Aorta (tissue), 5 donors: ENCODE measurements around the gene KIF13A. TPM values are rescaled to one million over a fixed set of nuclear protein-coding genes. Genes with fewer than 3 reads are reported as not detected.
"Not testable (repeated sequence)": the region's sequence is repeated elsewhere in the genome, so short reads cannot be mapped to it uniquely, and the experiment has no call there.

Source experiments
- ATAC-seq: fragments of 200-7000 bp; cut with Tn5 transposase; one replicate; pipeline ENCODE4 v1.9.1; 2022; ENCODE audit warnings: moderate library complexity; ENCODE audit not compliant: low FRiP score
- DNase-seq, 2 donors: peaks; one replicate each; pipeline ENCODE4 v3.0.0-alpha.2; 2020
- H3K27ac ChIP-seq, 2 donors: one replicate each; pipeline ENCODE4 v1.5.1; 2013; ENCODE audit warnings: low read length in 2 of 2, mild to moderate bottlenecking in 2 of 2, moderate library complexity in 2 of 2, control low read depth in 1 of 2, inconsistent platforms in 1 of 2, low read depth in 1 of 2
- H3K27me3 ChIP-seq, 2 donors: one replicate each; pipeline ENCODE4 v1.6.1; 2013; ENCODE audit warnings: control low read depth in 1 of 2, low read length in 1 of 2, mild to moderate bottlenecking in 1 of 2, moderate library complexity in 1 of 2; ENCODE audit not compliant: insufficient read depth in 2 of 2, control insufficient read depth in 1 of 2
- H3K36me3 ChIP-seq, 2 donors: one replicate each; pipeline ENCODE4 v1.6.1; 2013; ENCODE audit warnings: control low read depth in 1 of 2, low read length in 1 of 2, mild to moderate bottlenecking in 1 of 2; ENCODE audit not compliant: insufficient read depth in 2 of 2, control insufficient read depth in 1 of 2
- H3K4me1 ChIP-seq, 2 donors: one replicate each; pipeline ENCODE4 v1.6.1; 2013; ENCODE audit warnings: low read length in 2 of 2, control low read depth in 1 of 2, mild to moderate bottlenecking in 1 of 2, moderate library complexity in 1 of 2; ENCODE audit not compliant: insufficient read depth in 2 of 2, control insufficient read depth in 1 of 2
- H3K4me3 ChIP-seq, 2 donors: one replicate each; pipeline ENCODE4 v1.5.1; 2013; ENCODE audit warnings: low read length in 2 of 2, control low read depth in 1 of 2, mild to moderate bottlenecking in 1 of 2
- H3K9me3 ChIP-seq: one replicate; pipeline ENCODE4 v1.6.1; 2013; ENCODE audit warnings: mild to moderate bottlenecking, low read length; ENCODE audit not compliant: control insufficient read depth
- WGBS, 2 donors: extraction: QIAGEN DNeasy Blood & Tissue Kit; methylation state at CpG; one replicate each; pipeline ENCODE4 v1.1.7; 2013; 5-methylcytosine and 5-hydroxymethylcytosine counted together
- intact Hi-C, 2 donors: fragments of 100-400 bp; cut with DNase I; formaldehyde crosslinking; loops; one replicate each; pipeline versions ENCODE4 v1.14.2 to v1.15.0; 2022
- polyA plus RNA-seq, 2 donors: library from polyadenylated mRNA; stranded (reverse); fragments of 200-250 nt; gene quantifications; one replicate each; pipeline ENCODE4 v1.2.3, GENCODE V29; 2013
- total RNA-seq, 2 donors: library from RNA; stranded (reverse); fragmentation: NEBNext Ultra II Directional; extraction: Animal tissue kit (Norgen Biotek cat#: 25700); gene quantifications; one replicate each; pipeline ENCODE4 v1.2.1, GENCODE V29; 2021
- donor health status: healthy with polysubstance abuse.
- donor health status: Bipolar disorder and iron deficiency.
- donor health status: DM: no; HTN: no; CAD: no.
- donor health status: DM: no; HTN: no; CAD: no.
- donor health status: DM: yes; HTN: yes; CAD: no.

Gene KIF13A
- total and polyA plus RNA-seq, 4 donors: 52.6 to 109 (median 72.6) TPM

DNA sequence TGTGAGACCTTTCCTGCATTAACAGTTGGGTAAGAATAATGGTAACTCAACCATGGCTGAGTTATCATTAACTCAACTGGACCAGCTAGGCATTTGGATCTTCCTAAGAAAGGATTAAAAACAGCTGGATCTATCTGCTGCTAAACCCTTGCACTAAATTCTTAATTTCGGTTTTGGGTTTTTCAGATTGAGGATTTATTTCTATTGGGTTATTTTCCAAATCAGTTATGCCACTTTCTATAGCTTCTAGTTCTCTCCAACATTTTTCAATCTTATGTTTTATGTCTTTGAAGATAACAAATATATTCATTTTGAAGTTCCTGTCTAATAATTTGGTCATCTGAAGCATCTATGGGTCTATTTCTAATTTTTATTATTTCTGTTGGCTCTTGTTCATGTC, 92.5 kb downstream of the KIF13A start:
- H3K36me3 ChIP-seq: peaks cover 3 to 6% of the 10 kb centered on the region in 2 donors

DNA sequence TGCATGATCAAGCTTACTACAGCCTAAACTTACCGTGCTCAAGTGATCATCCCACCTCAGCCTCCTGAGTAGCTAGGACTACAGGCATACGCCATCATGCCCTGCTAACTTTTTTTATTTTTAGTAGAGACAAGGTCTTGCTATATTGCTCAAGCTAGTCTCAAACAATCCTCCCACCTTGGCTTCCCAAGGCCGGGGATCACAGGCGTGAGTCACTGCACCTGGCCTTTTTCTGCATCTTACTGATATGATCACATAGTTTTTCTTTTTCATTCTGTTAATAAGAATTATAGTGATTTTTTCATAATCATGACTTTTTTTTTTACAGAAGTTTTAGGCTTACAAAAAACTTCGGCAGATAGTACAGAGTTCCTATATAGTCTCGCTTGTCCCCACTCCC, 93.2 kb downstream of the KIF13A start:
- ATAC-seq: no peak
- intact Hi-C loops: no loop called here
- Histone ChIP-seq H3K4me1 (no peaks in the 10 kb centered on the region), H3K27me3 (no peaks in the 10 kb centered on the region), H3K4me3 (no peak overlapping the region), H3K9me3 (peaks cover 3% of the 10 kb centered on the region), H3K27ac (no peak overlapping the region), H3K36me3 (peaks cover 3 to 6% of the 10 kb centered on the region in 2 donors)
- no peak for DNase-seq
- WGBS, 2 donors: 96 to 98% methylated on average over 6 of the region's 6 CpGs

More for the DNA sequence above, 92.5 kb downstream of the KIF13A start:
- no peak for ATAC-seq
- DNase-seq: no peak
- Histone ChIP-seq H3K9me3 (peaks cover 3% of the 10 kb centered on the region), H3K27ac (no peak overlapping the region), H3K4me1 (no peaks in the 10 kb centered on the region), H3K27me3 (no peaks in the 10 kb centered on the region), H3K4me3 (no peak overlapping the region)
- 97 to 100% methylated on average over 1 of the region's 1 CpG for WGBS, 2 donors
- intact Hi-C loops: no loop called here

DNA sequence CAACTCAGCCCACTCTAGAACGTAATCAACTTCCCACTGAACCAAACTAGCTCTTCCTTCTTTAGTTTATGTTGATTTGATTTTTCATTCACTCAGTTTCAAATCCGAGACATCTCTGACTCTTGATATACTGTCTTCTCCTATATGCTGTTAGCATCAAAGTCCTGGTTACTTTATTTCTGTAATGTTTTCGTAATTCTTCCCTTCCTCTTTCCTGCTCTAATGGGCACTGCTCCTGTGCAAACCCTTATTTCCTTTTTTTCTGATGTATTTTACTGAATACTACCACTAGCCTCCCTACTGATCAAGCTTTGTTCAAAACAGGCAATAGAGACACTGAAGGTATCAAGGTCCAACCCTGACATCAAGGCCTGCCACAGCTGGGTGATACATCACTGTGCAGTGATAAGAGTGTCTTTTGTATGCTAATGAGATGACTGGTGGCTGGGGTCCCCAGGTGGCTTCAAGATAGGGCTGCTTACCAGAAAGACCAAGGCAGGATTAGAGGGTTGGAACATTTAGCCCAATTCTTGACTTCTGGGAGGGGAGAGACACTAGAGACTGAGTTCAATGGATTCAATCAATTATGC, 95.2 kb downstream of the KIF13A start:
- Histone ChIP-seq H3K36me3 (peaks cover 1 to 6% of the 10 kb centered on the region in 2 donors), H3K27ac (no peak overlapping the region), H3K4me3 (no peak overlapping the region), H3K27me3 (no peaks in the 10 kb centered on the region), H3K4me1 (no peaks in the 10 kb centered on the region), H3K9me3 (peaks cover 3% of the 10 kb centered on the region)
- WGBS, 2 donors: 96 to 98% methylated on average over 3 of the region's 3 CpGs
- ATAC-seq: no peak
- intact Hi-C loops: no loop called here
- no peak for DNase-seq

DNA sequence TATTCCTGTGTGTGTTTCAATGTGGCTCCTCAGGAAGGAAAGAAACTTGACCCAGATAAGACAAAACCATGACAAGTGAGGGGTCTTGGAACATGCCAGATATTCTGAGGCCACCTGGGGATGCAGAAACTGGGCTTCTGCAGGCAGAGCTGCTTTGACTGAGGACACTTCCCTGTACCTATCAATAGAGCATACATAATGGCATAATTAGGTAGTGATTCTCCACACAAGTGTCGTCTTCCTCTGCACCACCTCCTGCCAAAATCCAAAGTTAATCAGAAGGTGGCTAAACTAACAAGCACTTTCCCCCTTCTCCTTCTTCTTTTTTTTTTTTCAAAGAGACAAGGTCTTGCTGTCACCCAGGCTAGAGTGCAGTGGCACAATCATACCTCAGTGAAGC, 97.1 kb downstream of the KIF13A start:
- ATAC-seq (no peak), DNase-seq (no peak)
- Histone ChIP-seq H3K4me1 (peaks cover 2 to 4% of the 10 kb centered on the region in 2 donors), H3K27me3 (no peaks in the 10 kb centered on the region), H3K36me3 (peaks cover 0 to 3% of the 10 kb centered on the region in 2 donors), H3K9me3 (peaks cover under 1% of the 10 kb centered on the region), H3K4me3 (no peak overlapping the region), H3K27ac (no peak overlapping the region)
- intact Hi-C loops: no loop called here
- 74 to 83% methylated on average over 1 of the region's 1 CpG for WGBS, 2 donors

DNA sequence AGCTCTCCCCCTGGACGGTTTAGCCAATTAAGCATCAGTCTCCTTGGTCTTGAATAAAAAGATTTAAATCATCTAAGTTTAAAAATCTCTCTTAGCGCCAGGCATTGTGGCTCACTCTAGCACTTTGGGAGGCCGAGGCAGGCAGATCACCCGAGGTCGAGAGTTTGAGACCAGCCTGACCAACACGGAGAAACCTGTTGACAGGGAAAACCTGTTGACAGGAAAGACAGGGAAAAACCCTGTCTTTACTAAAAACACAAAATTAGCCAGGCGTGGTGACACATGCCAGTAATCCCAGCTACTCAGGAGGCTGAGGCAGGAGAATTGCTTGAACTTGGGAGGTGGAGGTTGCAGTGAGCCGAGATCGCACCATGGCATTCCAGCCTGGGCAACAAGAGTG, 97.7 kb downstream of the KIF13A start:
- H3K4me1 ChIP-seq, DNase-seq, intact Hi-C loops, H3K27ac ChIP-seq, H3K9me3 ChIP-seq, H3K4me3 ChIP-seq, H3K27me3 ChIP-seq, H3K36me3 ChIP-seq, ATAC-seq: not testable (repeated sequence)
- 92 to 93% methylated on average over 9 of the region's 9 CpGs for WGBS, 2 donors

DNA sequence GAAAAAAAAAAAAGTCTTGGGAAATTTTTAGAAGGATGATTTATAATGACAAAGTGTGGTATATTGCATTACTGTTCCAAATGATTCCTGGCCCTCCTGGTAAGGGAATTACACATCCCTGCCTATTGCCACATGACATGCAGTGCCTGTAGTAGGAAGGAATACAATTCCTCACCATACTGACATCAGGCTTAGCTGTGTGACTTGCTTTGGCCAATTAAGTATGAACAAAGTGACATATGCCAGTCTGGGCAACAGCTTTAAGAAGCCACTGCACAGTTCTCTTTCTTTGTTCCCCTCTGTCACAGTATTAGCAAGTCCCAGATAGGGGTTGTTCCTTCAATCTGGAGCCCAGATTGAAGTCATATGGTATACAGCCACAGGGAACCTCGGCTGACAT, 100.5 kb downstream of the KIF13A start:
- Histone ChIP-seq H3K27ac (no peak overlapping the region), H3K27me3 (no peaks in the 10 kb centered on the region), H3K36me3 (peaks cover 0 to 2% of the 10 kb centered on the region in 2 donors), H3K4me3 (no peak overlapping the region), H3K9me3 (no peaks in the 10 kb centered on the region), H3K4me1 (peaks cover 6 to 9% of the 10 kb centered on the region in 2 donors)
- 84 to 85% methylated on average over 1 of the region's 1 CpG for WGBS, 2 donors
- no peak for DNase-seq
- ATAC-seq: peak; percentile 73
- intact Hi-C loops: no loop called here

DNA sequence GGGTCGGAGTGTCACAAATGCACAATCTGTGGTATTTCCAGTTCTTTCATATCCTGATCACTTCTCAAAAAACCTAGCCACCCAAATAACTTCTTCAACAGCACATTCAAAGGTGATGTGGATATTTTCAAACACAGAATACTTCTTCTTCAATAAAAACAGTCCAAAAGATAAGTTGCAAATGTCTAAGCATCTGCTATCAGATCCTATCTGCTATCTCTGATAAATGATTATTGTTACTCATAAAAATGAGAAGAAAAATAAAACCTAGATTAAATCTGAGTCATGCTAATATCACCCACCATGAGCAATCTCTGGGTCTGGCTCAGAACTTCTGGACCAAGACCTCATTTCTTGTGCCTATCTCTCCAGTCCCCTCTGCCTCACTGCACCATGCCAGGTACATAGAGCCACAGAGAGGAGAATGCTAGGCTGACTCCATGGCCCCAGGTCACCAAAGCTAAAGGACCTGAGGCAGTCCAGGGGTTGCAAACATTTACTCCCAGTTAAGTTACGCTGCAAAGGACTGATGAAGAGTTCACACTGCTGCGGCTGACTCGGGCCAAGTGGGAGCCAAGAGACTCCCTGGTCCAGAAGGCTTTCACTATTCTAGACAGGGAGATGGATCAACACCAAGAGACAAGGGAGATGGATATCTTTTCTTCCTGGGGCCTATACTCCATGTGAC, 101.4 kb downstream of the KIF13A start:
- Histone ChIP-seq H3K9me3 (no peaks in the 10 kb centered on the region), H3K27me3 (no peaks in the 10 kb centered on the region), H3K4me3 (no peak overlapping the region), H3K27ac (no peak overlapping the region), H3K4me1 (peaks cover 6 to 9% of the 10 kb centered on the region in 2 donors), H3K36me3 (no peaks in the 10 kb centered on the region)
- WGBS, 2 donors: 89% methylated on average over 4 of the region's 4 CpGs
- intact Hi-C loops: no loop called here
- DNase-seq (no peak), ATAC-seq (peak; percentile 44)

DNA sequence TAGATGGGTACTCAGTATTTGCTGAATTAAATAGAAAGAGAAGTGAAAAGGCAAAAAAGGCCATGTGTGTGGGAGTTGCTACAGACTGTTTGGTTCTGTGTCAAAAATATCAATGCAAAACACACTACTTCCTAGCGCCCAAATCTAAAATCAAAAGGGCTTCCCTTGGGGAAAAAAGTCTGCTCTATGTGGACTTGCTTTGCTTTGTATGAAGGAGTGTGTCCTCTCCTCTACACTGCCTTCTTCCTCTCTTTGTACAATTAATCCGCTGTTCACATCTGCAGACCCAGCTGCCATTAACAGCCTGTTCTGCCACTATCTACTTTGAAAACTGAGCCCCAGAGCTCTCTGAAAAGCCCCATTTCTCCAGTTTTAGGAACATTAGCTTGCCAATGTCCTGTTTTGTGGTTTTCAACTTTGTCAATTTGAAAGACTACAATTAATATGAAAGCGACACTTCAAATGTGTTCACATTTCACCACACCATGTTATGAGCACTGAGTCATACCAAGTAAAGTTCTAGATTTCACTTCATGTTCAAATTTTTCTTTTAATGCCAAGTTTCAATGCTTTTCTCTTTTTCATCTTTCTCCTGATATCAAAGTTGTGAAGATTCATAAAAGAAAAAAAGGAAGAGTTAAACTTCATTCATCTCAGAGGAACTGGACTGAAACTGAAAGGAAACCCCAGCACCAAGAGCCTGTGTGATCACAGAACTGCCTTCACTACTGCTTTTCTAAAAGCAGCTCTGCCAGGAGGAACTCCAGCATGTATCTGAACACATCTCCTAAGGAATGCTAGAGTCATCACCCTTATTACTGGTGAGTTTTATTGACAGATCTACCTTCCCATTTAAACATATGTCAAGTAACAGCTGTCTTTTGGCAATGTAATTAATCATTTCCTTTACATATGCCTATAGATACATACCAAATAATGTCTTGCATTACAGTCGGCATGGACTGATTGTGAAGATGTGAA, 102.6 kb downstream of the KIF13A start:
- ATAC-seq (no peak), DNase-seq (no peak)
- peaks cover 6 to 9% of the 10 kb centered on the region in 2 donors for H3K4me1 ChIP-seq

More for the DNA sequence above, 102.6 kb downstream of the KIF13A start:
- WGBS, 2 donors: 57 to 58% methylated on average over 4 of the region's 4 CpGs
- H3K27me3 ChIP-seq: no peaks in the 10 kb centered on the region
- intact Hi-C loops: no loop called here
- no peak overlapping the region for H3K4me3 ChIP-seq
- no peaks in the 10 kb centered on the region for H3K36me3 ChIP-seq
- no peaks in the 10 kb centered on the region for H3K9me3 ChIP-seq
- H3K27ac ChIP-seq: no peak overlapping the region
